SKM-1 (cell line): ENCODE data around the gene CIRBP.

ENCODE experiments used
- DNase-seq: peaks from one replicate; lab custom pipeline; 2025; ENCODE audit not compliant: unreplicated experiment; lab: John Stamatoyannopoulos, UW

CIRBP gene

GRCh38 chr19:1269065-1269477 is at the start of gene CIRBP:
Gene CIRBP, plus strand, starts transcription at chr19:1269332. Its CDS starts 1,602 bp downstream, at chr19:1270934.
- DNase-seq: peak; percentile 91

- DNase-seq: no peak
These were observed 49.2 kb upstream of the CIRBP start for GRCh38 chr19:1219786-1220476.

- no peak for DNase-seq
These were observed 48.6 kb upstream of the CIRBP start for GRCh38 chr19:1220477-1220930.

GRCh38 chr19:1220976-1221903 is 47.9 kb upstream of the CIRBP start:
- no peak for DNase-seq

GRCh38 chr19:1221904-1222255 is 47.3 kb upstream of the CIRBP start:
- no peak for DNase-seq

- DNase-seq: no peak
These were observed 46.7 kb upstream of the CIRBP start for GRCh38 chr19:1222394-1222793.

GRCh38 chr19:1223018-1223855 is 45.9 kb upstream of the CIRBP start:
- DNase-seq: no peak

- no peak for DNase-seq
These were observed 44.9 kb upstream of the CIRBP start for GRCh38 chr19:1224047-1224825.

- no peak for DNase-seq
These were observed 44.3 kb upstream of the CIRBP start for GRCh38 chr19:1224847-1225246.

GRCh38 chr19:1225440-1226226 is 43.5 kb upstream of the CIRBP start:
- DNase-seq: no peak

- DNase-seq: no peak
These were observed 43.0 kb upstream of the CIRBP start for GRCh38 chr19:1226227-1226518.

- no peak for DNase-seq
These were observed 42.4 kb upstream of the CIRBP start for GRCh38 chr19:1226522-1227303.

- no peak for DNase-seq
These were observed 41.7 kb upstream of the CIRBP start for GRCh38 chr19:1227304-1228054.

- no peak for DNase-seq
These were observed 40.8 kb upstream of the CIRBP start for GRCh38 chr19:1228161-1228957.

- DNase-seq: no peak
These were observed 39.8 kb upstream of the CIRBP start for GRCh38 chr19:1229056-1229923.

- DNase-seq: no peak
These were observed 39.0 kb upstream of the CIRBP start for GRCh38 chr19:1229924-1230782.
